Measurements from ENCODE around the gene GSPT1. TPM values are rescaled to one million over a fixed set of nuclear protein-coding genes. Genes with fewer than 3 reads are reported as not detected.

GSPT1 gene
- total RNA-seq, 1 experiment from 2014 or later: 221 TPM

- TF ChIP-seq CTCF (IDR thresholded peaks at IDR 0.05; ENCODE audit: unreplicated experiment): no peak
- peak overlapping the region; percentile 81 for H3K4me3 Mint-ChIP-seq (ENCODE audit: low read depth, unreplicated experiment)
- intact Hi-C loops (cut with micrococcal nuclease; ENCODE audit: unreplicated experiment): no loop called here
- CTCF ChIA-PET: interaction anchor here (0.5 to 1.2 kb wide), 2 partner anchors 29 to 151 kb away, joined by 3 to 4 read pairs; no protein-coding TSS in a partner anchor
- H3K9me3 Mint-ChIP-seq (ENCODE audit: low read depth, unreplicated experiment): no peaks in the 10 kb centered on the region
- peaks cover 53% of the 10 kb centered on the region for H3K36me3 Mint-ChIP-seq (ENCODE audit: insufficient read depth, unreplicated experiment)
- peak overlapping the region; percentile 100 for H3K27ac Mint-ChIP-seq (ENCODE audit: unreplicated experiment)
- peaks cover 27% of the 10 kb centered on the region for H3K4me1 Mint-ChIP-seq (ENCODE audit: low read depth, unreplicated experiment)
- peak; percentile 65 for DNase-seq
- H3K27me3 Mint-ChIP-seq (ENCODE audit: unreplicated experiment): no peaks in the 10 kb centered on the region
- TSS peak; percentile 88 for BruUV-seq (replicated peaks)
These were observed 949 bp upstream of the GSPT1 start for GRCh38 chr16:11916524-11917285.

- no peaks in the 10 kb centered on the region for H3K27me3 Mint-ChIP-seq (ENCODE audit: unreplicated experiment)
- H3K4me1 Mint-ChIP-seq (ENCODE audit: low read depth, unreplicated experiment): peaks cover 34% of the 10 kb centered on the region
- peak overlapping the region; percentile 81 for H3K4me3 Mint-ChIP-seq (ENCODE audit: low read depth, unreplicated experiment)
- intact Hi-C loops (cut with micrococcal nuclease; ENCODE audit: unreplicated experiment): no loop called here
- no peaks in the 10 kb centered on the region for H3K9me3 Mint-ChIP-seq (ENCODE audit: low read depth, unreplicated experiment)
- DNase-seq: peak; percentile 58
- TF ChIP-seq CTCF (IDR thresholded peaks at IDR 0.05; ENCODE audit: unreplicated experiment): no peak
- peak overlapping the region; percentile 76 for H3K27ac Mint-ChIP-seq (ENCODE audit: unreplicated experiment)
- BruUV-seq (replicated peaks): no TSS peak
- H3K36me3 Mint-ChIP-seq (ENCODE audit: insufficient read depth, unreplicated experiment): peaks cover 53% of the 10 kb centered on the region
- CTCF ChIA-PET: interaction anchor here (0.7 kb wide), 1 partner anchor 172 kb away, joined by 3 read pairs; no protein-coding TSS in a partner anchor
These were observed 577 bp downstream of the GSPT1 start for GRCh38 chr16:11915114-11915643.

- intact Hi-C loops (cut with micrococcal nuclease; ENCODE audit: unreplicated experiment): loop anchor here (5.0 kb wide), 1 partner anchor 47 kb away; no protein-coding TSS in a partner anchor
- peak; percentile 24 for DNase-seq
- H3K36me3 Mint-ChIP-seq (ENCODE audit: insufficient read depth, unreplicated experiment): peaks cover 57% of the 10 kb centered on the region
- no peak for TF ChIP-seq CTCF (IDR thresholded peaks at IDR 0.05; ENCODE audit: unreplicated experiment)
- H3K27ac Mint-ChIP-seq (ENCODE audit: unreplicated experiment): peak overlapping the region; percentile 76
- no peaks in the 10 kb centered on the region for H3K9me3 Mint-ChIP-seq (ENCODE audit: low read depth, unreplicated experiment)
- peaks cover 41% of the 10 kb centered on the region for H3K4me1 Mint-ChIP-seq (ENCODE audit: low read depth, unreplicated experiment)
- H3K4me3 Mint-ChIP-seq (ENCODE audit: low read depth, unreplicated experiment): peak overlapping the region; percentile 81
- BruUV-seq (replicated peaks): no TSS peak
- no peaks in the 10 kb centered on the region for H3K27me3 Mint-ChIP-seq (ENCODE audit: unreplicated experiment)
- CTCF ChIA-PET: no interaction called here
These were observed 1.3 kb downstream of the GSPT1 start for GRCh38 chr16:11914210-11915113.

- BruUV-seq (replicated peaks): TSS peak; percentile 34
- peaks cover 57% of the 10 kb centered on the region for H3K36me3 Mint-ChIP-seq (ENCODE audit: insufficient read depth, unreplicated experiment)
- H3K9me3 Mint-ChIP-seq (ENCODE audit: low read depth, unreplicated experiment): no peaks in the 10 kb centered on the region
- H3K4me3 Mint-ChIP-seq (ENCODE audit: low read depth, unreplicated experiment): peak overlapping the region; percentile 81
- H3K27me3 Mint-ChIP-seq (ENCODE audit: unreplicated experiment): no peaks in the 10 kb centered on the region
- peak overlapping the region; percentile 76 for H3K27ac Mint-ChIP-seq (ENCODE audit: unreplicated experiment)
- intact Hi-C loops (cut with micrococcal nuclease; ENCODE audit: unreplicated experiment): loop anchor here (5.0 kb wide), 1 partner anchor 46 kb away; no protein-coding TSS in a partner anchor
- H3K4me1 Mint-ChIP-seq (ENCODE audit: low read depth, unreplicated experiment): peaks cover 44% of the 10 kb centered on the region
- TF ChIP-seq CTCF (IDR thresholded peaks at IDR 0.05; ENCODE audit: unreplicated experiment): no peak
- CTCF ChIA-PET: interaction anchor here (0.6 to 1.7 kb wide), 2 partner anchors 29 to 154 kb away, joined by 4 read pairs; no protein-coding TSS in a partner anchor
- peak; percentile 12 for DNase-seq
These were observed 2.2 kb downstream of the GSPT1 start for GRCh38 chr16:11913425-11914079.

Data from Calu3 (cell line).